ENCODE measurements around the gene CSNK1D. TPM values are rescaled to one million over a fixed set of nuclear protein-coding genes. Genes with fewer than 3 reads are reported as not detected.

Gene CSNK1D
- total and polyA plus RNA-seq, 8 donors, result 55.9 to 180 (median 89.1) TPM

GRCh38 chr17:82316651-82317393, 43.3 kb upstream of the CSNK1D start:
- H3K9me3 ChIP-seq, result no peaks in the 10 kb centered on the region
- H3K4me3 ChIP-seq, result peak overlapping the region; percentile 11 to 33 (median 28)
- no peak for TF ChIP-seq CTCF (IDR thresholded peaks at IDR 0.05)
- TF ChIP-seq POLR2AphosphoS5 (IDR thresholded peaks at IDR 0.05), result no peak
- TF ChIP-seq EP300 (IDR thresholded peaks at IDR 0.05), result no peak
- TF ChIP-seq POLR2A (IDR thresholded peaks at IDR 0.05), result no peak
- H3K27me3 ChIP-seq, result peaks cover 10 to 62% (median 36%) of the 10 kb centered on the region in 3 donors
- H3K36me3 ChIP-seq, result peaks cover 0 to 4% (median 0%) of the 10 kb centered on the region in 4 donors
- intact Hi-C loops (cut with DNase I; ENCODE audit: low total_unique reads), result no loop called here
- H3K27ac ChIP-seq, result peak overlapping the region; percentile 10 to 49 (median 35)
- DNase-seq, result no peak
- 69 to 80% (median 78%) methylated on average over 18 to 29 of the region's 29 CpGs for WGBS, 5 donors
- H3K4me1 ChIP-seq, result peaks cover 12 to 30% (median 22%) of the 10 kb centered on the region in 4 donors

- Histone ChIP-seq H3K27me3 (peaks cover 10 to 69% (median 36%) of the 10 kb centered on the region in 3 donors), H3K27ac (peak overlapping the region in 2 of 5 donors; percentile 18 to 49), H3K4me3 (peak overlapping the region; percentile 20 to 33 (median 28)), H3K4me1 (peaks cover 6 to 21% (median 13%) of the 10 kb centered on the region in 4 donors), H3K36me3 (no peaks in the 10 kb centered on the region), H3K9me3 (no peaks in the 10 kb centered on the region)
- DNase-seq, result no peak
- TF ChIP-seq POLR2A (IDR thresholded peaks at IDR 0.05) (no peak), EP300 (IDR thresholded peaks at IDR 0.05) (no peak)
- intact Hi-C loops (cut with DNase I; ENCODE audit: low total_unique reads), result no loop called here
- 17 to 28% (median 20%) methylated on average over 25 to 36 of the region's 36 CpGs for WGBS, 5 donors
Measured at GRCh38 chr17:82315703-82316358, 42.3 kb upstream of the CSNK1D start.

- Histone ChIP-seq H3K27ac (no peak overlapping the region), H3K9me3 (no peaks in the 10 kb centered on the region), H3K36me3 (no peaks in the 10 kb centered on the region), H3K27me3 (peaks cover 10 to 71% (median 44%) of the 10 kb centered on the region in 3 donors), H3K4me3 (peak overlapping the region; percentile 20 to 33 (median 28)), H3K4me1 (peaks cover 6 to 21% (median 12%) of the 10 kb centered on the region in 4 donors)
- 42 to 57% (median 52%) methylated on average over 25 to 32 of the region's 32 CpGs for WGBS, 5 donors
- intact Hi-C loops (cut with DNase I; ENCODE audit: low total_unique reads), result no loop called here
- DNase-seq, result no peak
- TF ChIP-seq EP300 (IDR thresholded peaks at IDR 0.05) (no peak), CTCF (IDR thresholded peaks at IDR 0.05) (no peak), POLR2A (IDR thresholded peaks at IDR 0.05) (no peak), POLR2AphosphoS5 (IDR thresholded peaks at IDR 0.05) (no peak)
Measured at GRCh38 chr17:82314727-82315605, 41.5 kb upstream of the CSNK1D start.

- no peaks in the 10 kb centered on the region for H3K36me3 ChIP-seq
- H3K27me3 ChIP-seq, result peaks cover 10 to 77% (median 46%) of the 10 kb centered on the region in 3 donors
- WGBS, 5 donors, result 75 to 83% (median 80%) methylated on average over 16 to 27 of the region's 27 CpGs
- intact Hi-C loops (cut with DNase I; ENCODE audit: low total_unique reads), result no loop called here
- H3K4me3 ChIP-seq, result no peak overlapping the region
- no peaks in the 10 kb centered on the region for H3K9me3 ChIP-seq
- peaks cover 6 to 21% (median 12%) of the 10 kb centered on the region in 4 donors for H3K4me1 ChIP-seq
- no peak for TF ChIP-seq CTCF (IDR thresholded peaks at IDR 0.05)
- no peak for TF ChIP-seq POLR2AphosphoS5 (IDR thresholded peaks at IDR 0.05)
- no peak for TF ChIP-seq POLR2A (IDR thresholded peaks at IDR 0.05)
- no peak for TF ChIP-seq EP300 (IDR thresholded peaks at IDR 0.05)
- no peak for DNase-seq
- no peak overlapping the region for H3K27ac ChIP-seq
Measured at GRCh38 chr17:82314012-82314726, 40.7 kb upstream of the CSNK1D start.

All from stomach (tissue), 9 donors.